HT1080 (cell line): ENCODE data around the gene CCDC91. TPM values are rescaled to one million over a fixed set of nuclear protein-coding genes. Genes with fewer than 3 reads are reported as not detected.
A peak's percentile ranks its signal among the peaks of the same experiment; 100 is the strongest.

ENCODE experiments used
- DNase-seq: peaks from one replicate; pipeline ENCODE4 v3.0.0-alpha.2; 2015; ENCODE audit warnings: low read depth
- total RNA-seq: library from RNA; depleted of rRNA; stranded (reverse); fragments of >200 nt; shearing (Covaris generic); gene quantifications from 2 replicates; pipeline ENCODE4 v1.2.3, GENCODE V29; 2014

CCDC91 gene
- total RNA-seq, 1 experiment from 2014 or later, result 20.0 TPM

GRCh38 chr12:28512876-28513275 lies 322.6 kb downstream of the CCDC91 start:
- no peak for DNase-seq

GRCh38 chr12:28513983-28514382 lies 323.7 kb downstream of the CCDC91 start:
- DNase-seq, result no peak

GRCh38 chr12:28517101-28517500 lies 326.8 kb downstream of the CCDC91 start:
- DNase-seq, result no peak

GRCh38 chr12:28527631-28528249 lies 337.5 kb downstream of the CCDC91 start:
- DNase-seq, result no peak

GRCh38 chr12:28535216-28535615 lies 345.0 kb downstream of the CCDC91 start:
- DNase-seq, result peak; percentile 42

- DNase-seq, result peak; percentile 18
Measured at GRCh38 chr12:28536088-28536487, 345.8 kb downstream of the CCDC91 start.

- DNase-seq, result no peak
Measured at GRCh38 chr12:28537474-28537873, 347.2 kb downstream of the CCDC91 start.

GRCh38 chr12:28539691-28540323 lies 349.6 kb downstream of the CCDC91 start:
- no peak for DNase-seq

GRCh38 chr12:28540324-28540714 lies 350.1 kb downstream of the CCDC91 start:
- DNase-seq, result no peak

- DNase-seq, result no peak
Measured at GRCh38 chr12:28543021-28543890, 353.0 kb downstream of the CCDC91 start.

GRCh38 chr12:28550757-28551704 lies 360.8 kb downstream of the CCDC91 start:
- peak; percentile 81 for DNase-seq

GRCh38 chr12:28552251-28552970 lies 362.2 kb downstream of the CCDC91 start:
- no peak for DNase-seq

GRCh38 chr12:28555748-28556147 lies 365.5 kb downstream of the CCDC91 start:
- DNase-seq, result no peak

- no peak for DNase-seq
Measured at GRCh38 chr12:28558250-28558649, 368.0 kb downstream of the CCDC91 start.

- DNase-seq, result no peak
Measured at GRCh38 chr12:28563286-28563685, 373.0 kb downstream of the CCDC91 start.

GRCh38 chr12:28563936-28564335 lies 373.7 kb downstream of the CCDC91 start:
- DNase-seq, result no peak

GRCh38 chr12:28568118-28568517 lies 377.9 kb downstream of the CCDC91 start:
- DNase-seq, result peak; percentile 78

GRCh38 chr12:28568704-28569103 lies 378.4 kb downstream of the CCDC91 start:
- DNase-seq, result no peak

- peak; percentile 20 for DNase-seq
Measured at GRCh38 chr12:28569698-28570411, 379.6 kb downstream of the CCDC91 start.

GRCh38 chr12:28570811-28571210 lies 380.6 kb downstream of the CCDC91 start:
- no peak for DNase-seq
